Loucy (cell line): ENCODE data around the gene HIP1.
"Not testable (repeated sequence)": the region's sequence is repeated elsewhere in the genome, so short reads cannot be mapped to it uniquely, and the experiment has no call there.

Experiments used
- H2AFZ ChIP-seq: fragments of 200-600 bp; sonication (generic); 2 replicates; pipeline ENCODE4 v1.6.0; 2016; ENCODE audit warnings: antibody characterized with exemption, mild to moderate bottlenecking, low read length, moderate library complexity
- H3F3A ChIP-seq: fragments of 200-600 bp; 2 replicates; pipeline ENCODE4 v1.6.0; 2016; ENCODE audit warnings: antibody characterized with exemption, low read depth, mild to moderate bottlenecking
- H3K27me3 ChIP-seq: fragments of 200-600 bp; sonication (generic); 2 replicates; pipeline ENCODE4 v1.6.1; 2014; ENCODE audit warnings: low read length, mild to moderate bottlenecking; ENCODE audit not compliant: insufficient read depth, poor library complexity, severe bottlenecking
- H3K36me3 ChIP-seq: fragments of 200-600 bp; sonication (generic); 2 replicates; pipeline ENCODE4 v1.6.1; 2016; ENCODE audit warnings: low read length; ENCODE audit not compliant: insufficient read depth
- H3K4me1 ChIP-seq: fragments of 200-600 bp; sonication (generic); 2 replicates; pipeline ENCODE4 v1.5.1; 2014; ENCODE audit warnings: low read length, mild to moderate bottlenecking; ENCODE audit not compliant: insufficient read depth, poor library complexity, severe bottlenecking
- H3K4me2 ChIP-seq: fragments of 200-600 bp; sonication (generic); 2 replicates; pipeline ENCODE4 v1.6.0; 2014; ENCODE audit warnings: antibody characterized with exemption, low read length, low read depth, mild to moderate bottlenecking; ENCODE audit not compliant: poor library complexity, severe bottlenecking
- H3K4me3 ChIP-seq: fragments of 200-600 bp; sonication (generic); 2 replicates; pipeline ENCODE4 v1.5.1; 2014; ENCODE audit warnings: low read length, mild to moderate bottlenecking, mixed read lengths; ENCODE audit not compliant: poor library complexity, severe bottlenecking
- H3K79me2 ChIP-seq: fragments of 200-600 bp; sonication (generic); 2 replicates; pipeline ENCODE4 v1.6.1; 2014; ENCODE audit warnings: low read length; ENCODE audit not compliant: insufficient read depth
- H3K9ac ChIP-seq: fragments of 200-600 bp; sonication (generic); 2 replicates; pipeline ENCODE4 v1.6.0; 2014; ENCODE audit warnings: mild to moderate bottlenecking, low read depth, low read length, moderate library complexity; ENCODE audit not compliant: poor library complexity, severe bottlenecking
- H3K9me2 ChIP-seq: fragments of 200-600 bp; sonication (generic); replicated peaks from 2 replicates; pipeline ENCODE4 v1.6.1; 2016; ENCODE audit warnings: low read depth, low read length, mixed read lengths
- H3K9me3 ChIP-seq: fragments of 200-600 bp; sonication (generic); 2 replicates; pipeline ENCODE4 v1.6.1; 2014; ENCODE audit warnings: mild to moderate bottlenecking, antibody characterized with exemption, low read length, low read depth; ENCODE audit not compliant: insufficient read depth
- H4K20me1 ChIP-seq: fragments of 200-600 bp; sonication (generic); 2 replicates; pipeline ENCODE4 v1.6.0; 2014; ENCODE audit warnings: antibody characterized with exemption, low read length, mild to moderate bottlenecking; ENCODE audit not compliant: insufficient read depth, poor library complexity, severe bottlenecking
- CTCF ChIP-seq: fragments of 200-600 bp; sonication (generic); conservative IDR thresholded peaks from 2 replicates; pipeline ENCODE4 v1.5.1; 2014; ENCODE audit warnings: mild to moderate bottlenecking, antibody characterized with exemption, low read length
- EZH2phosphoT487 ChIP-seq: fragments of 200-600 bp; IDR thresholded peaks from 2 replicates; pipeline ENCODE4 v1.6.1; 2018; ENCODE audit warnings: antibody characterized with exemption, mild to moderate bottlenecking, moderate library complexity, borderline replicate concordance

The HIP1 gene

GRCh38 chr7:75608451-75609122, 130.2 kb downstream of the HIP1 start:
- H3K4me1 ChIP-seq, result no peaks in the 10 kb centered on the region
- no peaks in the 10 kb centered on the region for H3K27me3 ChIP-seq
- TF ChIP-seq EZH2phosphoT487 (no peak), CTCF (no peak)

GRCh38 chr7:75604408-75604807, 134.3 kb downstream of the HIP1 start:
- TF ChIP-seq EZH2phosphoT487 (no peak), CTCF (no peak)
- H4K20me1 ChIP-seq, result no peaks in the 10 kb centered on the region
- H3K4me1 ChIP-seq, result no peaks in the 10 kb centered on the region
- no peak overlapping the region for H3K4me2 ChIP-seq
- no peaks in the 10 kb centered on the region for H3K27me3 ChIP-seq
- no peak overlapping the region for H2AFZ ChIP-seq
- H3F3A ChIP-seq, result no peaks in the 10 kb centered on the region
- H3K9ac ChIP-seq, result no peak overlapping the region
- H3K9me3 ChIP-seq, result no peaks in the 10 kb centered on the region
- H3K79me2 ChIP-seq, result no peaks in the 10 kb centered on the region
- no peaks in the 10 kb centered on the region for H3K36me3 ChIP-seq
- H3K9me2 ChIP-seq, result no peaks in the 10 kb centered on the region
- H3K4me3 ChIP-seq, result no peak overlapping the region

More at GRCh38 chr7:75608451-75609122, 130.2 kb downstream of the HIP1 start:
- Histone ChIP-seq H3K79me2 (no peaks in the 10 kb centered on the region), H3K9me2 (no peaks in the 10 kb centered on the region), H3F3A (no peaks in the 10 kb centered on the region), H2AFZ (no peak overlapping the region), H3K36me3 (no peaks in the 10 kb centered on the region), H4K20me1 (no peaks in the 10 kb centered on the region), H3K4me3 (no peak overlapping the region), H3K9ac (no peak overlapping the region), H3K9me3 (no peaks in the 10 kb centered on the region), H3K4me2 (no peak overlapping the region)

- H3K9me3 ChIP-seq, H4K20me1 ChIP-seq, H3K36me3 ChIP-seq, H3K4me2 ChIP-seq, H3F3A ChIP-seq, H3K9ac ChIP-seq, H2AFZ ChIP-seq, H3K4me3 ChIP-seq, H3K4me1 ChIP-seq, H3K27me3 ChIP-seq, H3K9me2 ChIP-seq, H3K79me2 ChIP-seq: not testable (repeated sequence)
Measured at GRCh38 chr7:75602831-75603230, 135.9 kb downstream of the HIP1 start.

GRCh38 chr7:75601539-75601938, 137.2 kb downstream of the HIP1 start:
- Histone ChIP-seq H3F3A (no peaks in the 10 kb centered on the region), H3K4me1 (peaks cover 5% of the 10 kb centered on the region), H3K9me2 (no peaks in the 10 kb centered on the region), H3K4me3 (no peak overlapping the region), H3K27me3 (no peaks in the 10 kb centered on the region), H2AFZ (no peak overlapping the region), H3K9me3 (no peaks in the 10 kb centered on the region), H4K20me1 (no peaks in the 10 kb centered on the region), H3K9ac (no peak overlapping the region), H3K4me2 (no peak overlapping the region), H3K79me2 (no peaks in the 10 kb centered on the region), H3K36me3 (no peaks in the 10 kb centered on the region)
- no peak for TF ChIP-seq EZH2phosphoT487
- TF ChIP-seq CTCF, result no peak

- not testable (repeated sequence) for H3K9me3 ChIP-seq, H4K20me1 ChIP-seq, H3K9ac ChIP-seq, H2AFZ ChIP-seq, H3K27me3 ChIP-seq, H3K4me3 ChIP-seq, H3K9me2 ChIP-seq, H3K79me2 ChIP-seq, H3K4me1 ChIP-seq, H3K36me3 ChIP-seq, H3F3A ChIP-seq, H3K4me2 ChIP-seq
Measured at GRCh38 chr7:75600748-75601147, 138.0 kb downstream of the HIP1 start.
